HTR-8/SVneo (cell line): Measurements from ENCODE around the gene ST8SIA3.
"Not testable (repeated sequence)": the region's sequence is repeated elsewhere in the genome, so short reads cannot be mapped to it uniquely, and the experiment has no call there.

Experiments
- DNase-seq: peaks from one replicate; pipeline ENCODE4 v3.0.0; 2011; ENCODE audit warnings: low spot score, mixed read lengths; ENCODE audit not compliant: insufficient read length
- FAIRE-seq: peaks from 2 replicates; lab custom pipeline; 2011; peaks lifted over from hg19 to GRCh38; lab: Jason Lieb, UNC

The ST8SIA3 gene

DNA sequence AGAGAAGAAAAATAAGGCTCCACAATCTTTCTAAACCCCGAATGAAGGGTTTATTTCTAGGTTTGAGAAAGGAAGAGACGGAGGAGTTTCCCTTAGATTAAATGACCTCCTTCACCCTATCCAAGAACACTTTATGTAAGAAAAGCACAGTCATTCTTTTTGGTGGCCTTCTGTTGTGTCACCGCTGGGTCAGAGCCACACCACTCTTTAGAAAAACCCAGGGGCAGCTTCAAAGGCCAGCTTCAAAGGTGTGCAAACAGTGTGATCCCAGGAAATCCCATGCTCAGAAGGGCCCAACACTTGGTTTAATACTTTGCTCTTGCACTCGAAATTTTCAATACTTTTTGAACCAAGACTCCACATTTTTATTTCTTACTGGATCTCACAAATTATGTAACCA is 7.1 kb downstream of the ST8SIA3 start:
- no peak for FAIRE-seq
- DNase-seq = no peak

DNA sequence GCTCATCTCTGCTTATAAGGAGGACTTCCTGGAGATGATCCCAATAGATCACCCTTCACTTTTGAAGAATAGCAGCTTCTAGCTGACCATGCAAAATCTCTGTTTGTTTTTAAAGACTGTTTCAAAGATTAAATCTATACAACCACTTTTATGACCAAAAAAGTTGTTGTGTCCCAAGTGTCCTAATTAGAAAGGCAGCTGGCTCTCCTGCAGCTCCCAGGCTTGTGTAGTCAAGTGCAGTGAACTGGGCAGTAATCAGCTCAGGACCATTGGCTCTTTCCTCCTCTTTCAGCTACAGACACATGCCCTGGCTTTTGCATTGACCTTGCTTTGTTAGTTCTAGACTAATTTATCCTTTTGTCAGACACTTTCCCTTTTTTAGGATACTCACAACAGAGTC is 10.4 kb downstream of the ST8SIA3 start:
- FAIRE-seq = no peak

DNA sequence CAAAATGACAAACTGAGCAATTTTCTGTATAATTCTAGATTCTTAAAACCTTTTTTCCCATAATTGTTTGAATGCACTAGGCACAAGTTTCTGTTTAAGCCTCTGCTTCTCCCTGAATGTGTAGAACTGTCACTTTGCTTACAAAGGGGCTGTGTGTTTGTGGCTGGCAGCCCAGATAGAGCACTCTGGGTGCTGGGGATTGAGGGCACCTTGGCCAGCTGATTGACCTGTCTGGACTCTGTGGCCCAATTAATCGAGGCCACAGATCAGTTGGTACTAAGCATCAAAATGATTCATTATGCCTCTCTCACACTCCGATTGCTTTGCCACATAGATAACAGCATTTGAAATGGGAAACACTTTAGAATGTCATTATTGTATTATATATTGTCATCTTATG is 12.1 kb downstream of the ST8SIA3 start:
- DNase-seq (no peak), FAIRE-seq (no peak)

More for the DNA sequence above, 10.4 kb downstream of the ST8SIA3 start:
- DNase-seq = no peak

DNA sequence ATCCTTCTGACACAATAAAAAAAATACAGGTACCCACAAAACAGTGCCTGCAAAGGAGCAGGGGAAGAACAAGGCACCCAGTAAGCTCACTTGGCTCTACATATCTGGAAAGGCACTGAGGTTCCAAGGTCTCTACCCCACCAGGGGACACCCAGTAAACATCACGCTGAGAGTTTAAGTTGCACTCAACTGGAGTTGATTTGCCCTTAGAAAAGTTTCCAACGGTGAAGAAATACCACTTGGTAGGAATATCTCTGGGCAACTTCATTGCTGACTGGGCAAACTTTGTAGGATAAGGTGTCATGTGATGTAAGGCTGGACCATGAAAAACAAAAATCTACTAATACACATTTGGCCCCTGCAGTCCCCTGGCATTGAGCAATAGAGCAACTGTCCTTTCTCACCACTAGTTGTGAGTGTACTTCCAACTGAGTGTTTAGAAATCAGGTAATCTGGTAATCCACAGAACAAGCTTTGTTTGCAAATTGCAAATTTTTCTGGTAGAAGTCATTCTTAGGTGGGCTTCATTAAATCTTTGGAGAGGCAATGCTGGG is 14.2 kb downstream of the ST8SIA3 start:
- no peak for DNase-seq
- no peak for FAIRE-seq

DNA sequence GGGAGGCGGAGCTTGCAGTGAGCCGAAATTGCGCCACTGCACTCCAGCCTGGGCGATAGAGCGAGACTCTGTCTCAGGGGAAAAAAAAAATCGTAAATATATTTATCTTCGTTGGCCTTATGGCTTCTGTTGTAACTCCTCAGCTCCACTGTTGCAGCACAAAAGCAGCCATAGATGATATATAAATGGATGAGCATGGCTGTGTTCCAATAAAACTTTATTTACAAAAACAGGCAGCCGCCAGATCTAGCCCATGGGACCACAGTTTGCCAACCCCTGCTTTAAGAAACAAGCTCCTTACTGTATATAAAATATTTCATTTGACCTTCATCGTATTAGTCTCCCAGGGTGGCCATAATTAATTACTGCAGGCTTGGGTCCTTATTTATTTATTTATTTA is 20.1 kb downstream of the ST8SIA3 start:
- no peak for FAIRE-seq
- DNase-seq = no peak

DNA sequence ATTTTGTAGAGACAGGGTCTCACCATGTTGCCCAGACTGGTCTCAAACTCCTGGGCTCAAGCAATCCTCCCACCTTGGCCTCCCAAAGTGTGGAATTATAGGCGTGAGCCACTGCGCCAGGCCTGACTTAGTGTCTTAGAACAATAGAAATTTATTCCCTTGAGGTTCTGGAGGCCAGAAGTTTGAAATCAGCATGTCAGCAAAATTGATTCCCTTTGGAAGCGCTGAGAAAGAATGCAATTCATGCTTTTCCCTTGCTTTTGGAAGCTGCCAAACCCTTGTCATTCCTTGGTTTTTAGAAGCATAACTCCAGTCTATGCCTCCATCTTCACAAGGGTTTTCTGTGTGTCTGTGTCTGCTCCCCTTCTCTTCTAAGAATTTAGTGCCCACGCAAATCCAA is 20.7 kb downstream of the ST8SIA3 start:
- no peak for FAIRE-seq

DNA sequence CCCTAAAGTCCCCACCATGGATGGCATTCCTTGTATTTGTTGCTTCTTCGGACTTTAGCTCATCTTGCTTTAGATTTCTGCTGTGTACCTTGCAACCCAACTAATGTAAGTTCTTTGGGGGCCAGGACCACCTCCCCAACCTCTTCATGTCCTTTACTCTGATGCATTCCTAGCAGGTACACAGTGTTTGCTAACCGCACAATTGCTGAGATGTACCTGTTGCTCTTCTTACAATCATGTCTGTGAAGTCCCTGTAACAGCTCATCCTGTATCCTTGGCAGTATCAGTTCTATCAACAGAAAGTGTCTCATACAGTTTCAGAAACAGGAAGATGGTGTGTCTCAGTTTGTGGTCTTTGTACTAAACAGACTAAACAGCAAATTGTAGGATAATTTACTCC is 24.1 kb downstream of the ST8SIA3 start:
- no peak for FAIRE-seq
- DNase-seq = no peak

More for the DNA sequence above, 20.7 kb downstream of the ST8SIA3 start:
- DNase-seq = no peak

DNA sequence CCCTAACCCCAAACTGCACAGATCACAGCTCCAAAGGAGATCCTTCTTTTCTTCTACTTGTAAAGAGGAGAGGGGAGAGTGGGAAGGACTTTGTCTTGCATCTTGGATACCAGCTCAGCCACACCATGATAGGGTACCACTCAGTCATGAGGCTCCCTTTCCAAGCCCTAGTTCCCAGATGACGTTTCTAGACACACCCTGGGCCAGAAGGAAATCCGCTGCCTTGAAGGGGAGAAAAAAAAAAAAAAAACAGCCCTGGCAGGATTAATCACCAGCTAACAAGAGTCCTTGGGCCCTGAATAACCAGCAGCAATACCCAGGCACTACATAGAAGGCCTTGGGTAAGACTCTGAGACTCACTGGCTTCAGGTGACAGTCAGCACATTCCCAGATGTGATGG is 36.9 kb downstream of the ST8SIA3 start:
- FAIRE-seq = no peak

DNA sequence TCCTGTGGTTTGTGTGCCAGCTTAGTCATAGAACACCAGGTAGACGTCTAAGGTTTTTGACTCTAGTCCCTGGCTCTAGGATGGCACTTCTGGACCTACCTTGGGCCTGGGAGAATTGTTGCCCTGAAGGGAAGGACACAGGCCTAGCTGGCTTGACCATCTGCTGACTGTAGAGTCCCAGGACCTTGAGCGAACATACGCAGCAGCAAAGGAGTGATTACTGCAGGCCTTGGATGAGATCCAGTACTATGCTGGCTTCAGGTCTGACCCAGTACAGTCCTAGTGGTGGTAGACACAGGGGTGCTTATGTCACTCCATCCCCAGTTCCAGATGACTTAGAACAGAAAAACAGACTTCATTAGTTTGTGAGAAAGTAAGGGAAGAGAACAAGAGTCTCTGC is 37.7 kb downstream of the ST8SIA3 start:
- DNase-seq (no peak), FAIRE-seq (no peak)

More for the DNA sequence above, 36.9 kb downstream of the ST8SIA3 start:
- DNase-seq = no peak

DNA sequence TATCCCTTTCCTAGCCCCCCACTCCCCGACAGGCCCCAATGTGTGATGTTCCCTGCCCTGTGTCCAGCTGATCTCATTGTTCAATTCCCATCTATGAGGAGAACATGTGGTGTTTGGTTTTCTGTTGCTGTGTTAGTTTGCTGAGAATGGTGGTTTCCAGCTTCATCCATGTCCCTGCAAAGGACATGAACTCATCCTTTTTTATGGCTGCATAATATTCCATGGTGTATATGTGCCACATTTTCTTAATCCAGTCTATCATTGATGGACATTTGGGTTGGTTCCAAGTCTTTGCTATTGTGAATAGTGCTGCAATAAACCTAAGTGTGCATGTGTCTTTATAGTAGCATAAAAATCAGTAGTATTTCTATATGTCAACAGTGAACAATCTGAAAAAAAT is 42.4 kb downstream of the ST8SIA3 start:
- FAIRE-seq, DNase-seq: not testable (repeated sequence)

DNA sequence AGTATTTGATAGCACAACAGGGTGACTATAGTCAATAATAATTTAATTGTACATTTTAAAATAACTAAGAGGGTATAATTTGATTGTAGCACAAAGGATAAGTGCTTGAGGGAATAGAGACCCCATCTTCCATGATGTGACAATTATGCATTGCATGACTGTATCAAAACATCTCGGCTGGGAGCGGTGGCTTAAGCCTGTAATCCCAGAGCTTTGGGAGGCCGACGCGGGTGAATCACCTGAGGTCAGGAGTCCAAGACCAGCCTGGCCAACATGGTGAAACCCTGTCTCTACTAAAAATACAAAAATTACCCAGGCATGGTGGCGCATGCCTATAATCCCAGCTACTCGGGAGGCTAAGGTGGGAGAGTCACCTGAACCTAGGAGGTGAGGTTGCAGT is 44.5 kb downstream of the ST8SIA3 start:
- not testable (repeated sequence) for FAIRE-seq, DNase-seq

DNA sequence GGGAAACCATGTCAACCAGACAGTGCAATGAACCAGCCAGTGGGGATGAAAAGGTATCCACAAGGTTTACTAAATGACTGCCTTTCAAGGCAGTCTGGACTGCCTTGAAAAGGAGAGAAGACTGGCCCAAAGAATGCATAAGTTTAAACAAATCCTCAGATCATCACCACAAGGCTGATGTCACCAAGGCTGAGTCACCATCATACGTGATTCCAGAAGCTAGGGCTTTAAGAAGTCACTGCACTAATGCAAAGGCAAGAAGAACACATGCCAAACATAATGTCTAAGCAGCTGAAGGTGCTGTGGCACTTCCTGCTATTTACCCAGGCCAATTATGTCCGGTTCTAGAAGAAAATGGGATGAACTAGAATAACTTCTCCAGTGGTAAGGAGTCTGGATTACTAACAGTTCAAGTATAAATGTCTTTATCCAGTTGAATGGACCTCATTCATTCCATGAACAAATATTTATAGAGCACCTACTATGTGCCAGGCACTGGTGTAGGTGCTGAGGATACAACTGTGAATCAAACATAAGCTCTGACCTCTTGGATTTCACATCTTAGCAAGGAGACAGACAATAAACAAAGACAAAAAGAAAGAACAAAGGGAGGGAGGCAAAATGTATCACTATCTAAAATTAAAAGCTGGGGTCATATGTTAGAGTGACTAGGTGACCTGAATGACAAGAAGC is 45.2 kb downstream of the ST8SIA3 start:
- no peak for FAIRE-seq
- DNase-seq = no peak

DNA sequence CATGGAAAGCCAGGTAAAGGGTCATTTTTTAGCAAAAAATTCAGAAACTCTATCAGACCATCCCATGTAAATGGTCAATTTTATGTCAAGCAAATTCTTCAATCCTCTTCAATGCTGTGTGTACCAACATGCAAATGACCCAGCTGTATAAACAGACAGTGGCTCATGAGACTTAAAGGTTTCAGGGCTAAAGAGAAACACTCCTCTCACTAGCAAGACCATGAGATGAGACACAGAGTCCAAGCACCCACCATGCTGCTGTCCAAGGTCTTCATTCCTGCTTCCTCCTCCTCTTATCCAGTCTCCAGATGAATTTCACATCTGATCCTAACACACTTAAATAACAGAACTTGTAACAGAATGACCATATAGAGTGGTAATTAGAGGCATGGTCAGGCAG is 52.0 kb downstream of the ST8SIA3 start:
- no peak for DNase-seq
- FAIRE-seq = no peak

DNA sequence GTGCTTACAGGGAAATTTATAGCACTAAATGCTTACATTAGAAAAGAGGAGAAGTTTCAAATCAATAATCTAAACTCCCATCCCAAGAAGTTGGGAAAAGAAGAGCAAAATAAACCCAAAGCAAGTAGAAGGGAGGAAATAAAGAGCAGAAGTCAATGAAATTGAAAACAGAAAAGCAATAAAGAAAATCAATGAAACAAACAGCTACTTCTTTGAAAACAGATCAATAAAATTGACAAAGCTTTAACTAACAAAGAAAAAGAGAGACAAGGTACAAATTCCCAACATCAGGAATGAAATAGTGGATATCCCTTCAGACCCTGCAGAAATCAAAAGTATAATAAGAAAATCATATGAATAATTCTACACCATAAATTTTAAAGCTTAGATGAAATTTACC is 57.3 kb downstream of the ST8SIA3 start:
- FAIRE-seq (no peak), DNase-seq (no peak)

DNA sequence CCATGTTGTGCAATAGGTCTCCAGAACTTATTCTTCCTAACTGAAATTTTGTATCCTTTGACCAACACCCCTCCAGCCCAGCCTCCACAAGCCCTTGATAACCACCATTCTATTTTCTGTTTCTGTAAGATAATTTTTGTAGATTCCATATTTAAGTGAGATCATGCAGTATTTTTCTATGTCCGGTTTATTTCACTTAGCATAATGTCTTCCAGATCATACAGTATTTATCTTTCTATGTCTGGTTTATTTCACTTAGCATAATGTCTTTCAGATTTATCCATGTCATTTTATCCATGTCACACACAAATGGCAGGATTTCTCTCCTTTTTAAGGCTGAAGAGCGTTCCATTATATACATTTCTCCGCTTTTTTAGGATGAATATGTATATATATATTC is 58.4 kb downstream of the ST8SIA3 start:
- FAIRE-seq (no peak), DNase-seq (no peak)

DNA sequence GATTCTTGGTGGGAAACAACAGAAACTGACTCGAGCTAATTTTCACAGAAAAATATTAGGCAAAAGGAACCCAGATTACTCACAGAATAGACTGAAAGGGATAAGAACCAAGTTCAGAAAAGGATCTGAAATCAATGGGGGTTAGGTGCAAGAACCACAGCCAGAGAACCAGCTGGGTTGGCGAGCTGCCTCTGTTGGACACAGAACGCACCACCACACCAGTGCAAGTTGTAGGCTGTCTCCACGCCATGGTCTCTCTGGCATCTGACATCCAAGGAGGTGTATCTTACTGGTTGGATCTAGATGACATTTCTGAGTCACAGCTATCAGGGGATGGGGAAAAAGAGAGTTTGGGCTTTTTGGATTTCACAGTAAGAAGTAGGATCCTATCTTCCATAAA is 64.2 kb downstream of the ST8SIA3 start:
- FAIRE-seq (no peak), DNase-seq (no peak)
